Measurements from ENCODE around the gene DEXI.
"Not testable (repeated sequence)": the region's sequence is repeated elsewhere in the genome, so short reads cannot be mapped to it uniquely, and the experiment has no call there.

DEXI gene

DNA sequence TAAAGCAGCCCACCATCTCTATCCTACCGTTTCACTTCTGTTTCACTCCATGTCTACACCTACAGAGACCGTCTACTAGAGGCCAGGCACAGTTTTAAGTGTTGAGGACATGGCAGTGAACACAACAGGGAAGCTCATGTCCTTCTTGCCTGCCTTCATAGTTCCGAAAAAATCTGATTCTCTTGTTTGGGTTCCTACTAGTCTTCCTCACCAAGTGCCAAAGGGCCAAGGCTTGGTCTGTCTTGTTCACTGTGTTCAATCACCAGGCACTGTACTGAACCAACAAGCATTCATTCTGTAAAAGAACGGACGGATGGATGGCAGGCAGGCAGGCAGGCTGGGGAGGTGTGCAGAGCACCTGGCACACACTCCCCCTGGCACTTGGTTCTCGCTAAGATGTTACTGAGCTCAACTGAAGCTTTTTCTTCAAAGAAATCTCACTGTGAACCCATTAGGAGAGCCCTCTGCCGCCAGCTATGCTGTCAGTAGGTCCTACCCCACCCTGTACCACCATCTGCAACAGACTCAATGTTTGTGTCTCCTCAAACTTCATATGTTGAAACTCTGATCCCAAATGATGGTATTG, 2.5 kb downstream of the DEXI start:
- no peak for DNase-seq

DNA sequence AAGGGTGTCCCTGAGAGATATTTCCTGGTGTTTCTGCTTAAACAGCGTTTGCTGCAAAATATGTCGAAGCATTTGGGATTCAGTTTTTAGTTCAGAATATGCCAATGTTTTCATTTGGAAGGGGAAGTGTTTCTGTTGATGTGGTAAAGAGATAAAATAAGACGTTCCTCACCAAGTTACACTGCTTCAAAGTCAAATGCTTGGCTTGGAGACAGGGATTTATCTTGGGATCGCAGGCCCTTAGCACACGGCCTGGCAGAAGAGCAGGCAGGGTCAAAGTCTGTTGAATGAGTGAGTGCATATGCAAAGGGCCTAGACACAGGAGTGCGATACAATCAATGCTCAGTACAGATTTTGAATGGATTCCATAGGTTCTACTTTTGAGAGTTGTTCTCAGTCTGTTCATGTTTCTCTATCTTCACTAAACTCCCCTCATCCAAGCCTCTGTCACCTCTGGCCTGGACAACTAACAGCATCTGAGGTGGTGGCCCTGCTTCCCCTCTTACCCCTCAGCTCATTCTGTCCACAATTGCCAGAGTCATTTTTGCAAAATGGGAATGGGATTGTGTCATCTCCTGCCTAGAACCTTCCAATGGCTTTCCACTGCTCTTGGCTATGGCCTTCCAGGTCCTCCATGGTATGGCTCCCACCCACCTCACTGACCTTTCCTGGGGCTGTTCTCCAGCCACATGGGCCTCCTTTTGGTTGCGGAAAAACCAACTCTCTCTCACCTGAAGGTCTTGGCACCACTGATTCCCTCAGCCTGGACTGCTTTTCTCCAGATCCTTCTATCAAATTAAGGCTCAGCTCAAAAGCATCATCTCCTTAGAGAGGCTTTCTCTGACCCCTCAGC, 3.2 kb downstream of the DEXI start:
- DNase-seq, result no peak

DNA sequence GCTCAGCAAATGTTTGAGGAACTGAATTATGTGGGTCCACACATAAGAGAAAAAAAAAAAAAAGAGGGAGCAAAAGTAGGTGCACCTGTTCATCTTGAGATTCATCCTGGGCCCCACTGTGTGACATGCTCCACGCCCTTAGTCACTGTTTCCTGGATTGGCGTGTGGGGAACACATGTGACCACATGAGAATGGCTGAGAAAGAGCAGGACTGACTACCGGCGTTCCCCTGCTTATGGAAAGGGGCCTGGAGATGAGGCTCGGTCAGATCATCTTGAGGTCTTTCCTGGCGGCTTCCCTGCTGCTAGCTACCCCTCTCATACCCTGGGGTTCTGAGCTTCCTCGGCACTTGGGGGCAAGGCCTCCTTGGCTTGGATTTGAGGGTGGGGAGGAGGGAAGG, 3.9 kb downstream of the DEXI start:
- no peak for DNase-seq

DNA sequence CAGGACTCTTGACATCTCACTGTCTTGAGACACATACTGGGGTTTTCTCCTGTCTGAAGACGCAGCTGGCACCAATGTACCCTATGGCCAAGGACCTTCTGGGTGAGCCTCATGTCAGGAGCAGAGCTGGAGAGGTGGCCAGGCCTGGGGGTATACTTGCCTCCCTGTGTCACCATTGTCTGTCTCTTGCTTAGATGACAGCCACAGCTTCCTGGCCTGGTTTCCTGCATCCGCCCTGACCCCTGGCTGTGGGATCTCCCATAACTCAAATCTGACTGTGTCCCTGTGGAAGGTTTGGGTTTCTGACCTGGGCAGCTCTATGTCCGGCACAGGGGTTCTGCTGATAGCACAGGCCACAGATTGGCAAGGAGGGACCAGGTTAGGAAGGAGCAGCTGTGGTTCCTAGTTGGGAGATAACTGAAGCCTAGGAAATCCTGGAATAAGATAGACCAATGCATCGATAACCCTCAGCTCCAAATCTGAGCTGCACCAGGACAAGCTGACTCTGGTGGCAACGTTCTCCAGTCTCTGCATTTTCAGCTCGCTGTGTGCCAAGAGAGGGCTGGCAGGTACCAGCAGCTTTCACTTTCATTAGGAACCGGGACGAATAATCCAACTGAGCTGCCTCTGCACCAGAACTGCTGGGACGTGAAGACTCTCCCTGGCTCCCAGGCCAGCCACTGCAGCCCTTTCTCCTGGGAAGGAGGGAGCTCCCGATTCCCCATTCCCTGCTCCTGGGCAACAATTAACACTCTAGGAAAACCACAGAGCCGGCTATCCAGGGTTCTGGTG, 5.0 kb downstream of the DEXI start:
- DNase-seq, result no peak

DNA sequence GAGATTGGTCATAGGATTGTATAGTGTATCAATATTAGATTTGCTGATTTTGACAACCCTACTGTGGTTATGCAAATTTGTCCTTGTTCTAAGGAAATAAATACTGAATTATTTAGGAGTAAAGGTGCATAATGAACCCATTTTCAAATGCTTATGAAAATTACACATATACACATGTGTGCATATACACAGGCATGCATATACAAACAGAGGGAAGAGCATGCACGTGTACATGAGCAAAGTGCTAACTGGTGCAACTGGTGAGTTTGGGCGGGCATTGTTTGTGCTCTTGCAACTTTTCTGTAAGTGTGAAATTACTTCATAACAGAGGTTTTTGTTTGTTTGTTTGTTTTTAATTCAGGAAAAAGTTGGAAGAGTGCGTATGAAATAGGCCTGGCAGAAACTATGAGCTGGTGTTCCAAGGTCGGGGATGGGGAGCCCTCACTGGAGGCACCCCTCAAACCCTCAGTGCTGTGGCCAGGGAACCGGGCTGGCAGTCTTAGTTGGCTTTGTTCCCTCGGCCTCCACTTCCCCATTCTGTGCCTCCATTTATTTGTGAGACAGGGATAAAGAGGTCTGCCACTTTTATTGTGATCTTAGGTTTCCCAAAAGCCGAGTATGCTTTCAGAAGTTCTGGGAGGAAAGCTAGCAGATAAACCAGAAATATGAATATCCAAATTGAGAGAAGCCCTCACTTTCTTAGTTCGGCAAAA, 5.8 kb downstream of the DEXI start:
- no peak for DNase-seq

DNA sequence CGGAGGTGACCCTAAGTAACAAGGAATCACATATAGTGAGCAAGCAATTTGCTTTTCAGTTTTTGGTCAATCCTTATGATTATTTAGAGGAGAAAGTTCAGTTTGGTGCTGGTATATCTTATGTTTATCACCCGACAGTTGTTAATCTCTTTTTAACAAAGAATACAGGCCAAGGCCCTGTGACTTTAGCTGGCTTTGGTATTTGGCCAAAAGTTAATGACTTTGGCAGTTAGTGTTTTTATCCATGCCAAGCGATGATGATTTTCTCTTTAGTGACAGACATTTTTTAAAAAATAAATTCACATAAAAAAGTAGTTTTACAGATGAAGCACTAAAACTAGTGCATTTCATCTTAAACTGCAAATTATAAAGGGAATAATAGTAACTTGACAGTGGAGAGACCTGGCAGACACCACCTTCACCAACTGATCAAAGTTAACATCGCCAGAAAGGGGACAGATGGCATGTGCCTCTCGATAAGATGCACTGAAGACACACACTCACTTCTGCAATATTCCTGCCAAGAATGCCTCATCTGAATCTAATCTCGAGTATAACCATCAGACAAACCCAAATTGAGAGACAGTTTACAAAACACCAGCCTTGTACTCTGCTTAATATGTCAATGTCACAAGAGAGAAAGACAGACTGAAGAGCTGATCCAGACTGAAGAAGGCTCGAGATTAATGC, 6.9 kb downstream of the DEXI start:
- DNase-seq, result no peak

DNA sequence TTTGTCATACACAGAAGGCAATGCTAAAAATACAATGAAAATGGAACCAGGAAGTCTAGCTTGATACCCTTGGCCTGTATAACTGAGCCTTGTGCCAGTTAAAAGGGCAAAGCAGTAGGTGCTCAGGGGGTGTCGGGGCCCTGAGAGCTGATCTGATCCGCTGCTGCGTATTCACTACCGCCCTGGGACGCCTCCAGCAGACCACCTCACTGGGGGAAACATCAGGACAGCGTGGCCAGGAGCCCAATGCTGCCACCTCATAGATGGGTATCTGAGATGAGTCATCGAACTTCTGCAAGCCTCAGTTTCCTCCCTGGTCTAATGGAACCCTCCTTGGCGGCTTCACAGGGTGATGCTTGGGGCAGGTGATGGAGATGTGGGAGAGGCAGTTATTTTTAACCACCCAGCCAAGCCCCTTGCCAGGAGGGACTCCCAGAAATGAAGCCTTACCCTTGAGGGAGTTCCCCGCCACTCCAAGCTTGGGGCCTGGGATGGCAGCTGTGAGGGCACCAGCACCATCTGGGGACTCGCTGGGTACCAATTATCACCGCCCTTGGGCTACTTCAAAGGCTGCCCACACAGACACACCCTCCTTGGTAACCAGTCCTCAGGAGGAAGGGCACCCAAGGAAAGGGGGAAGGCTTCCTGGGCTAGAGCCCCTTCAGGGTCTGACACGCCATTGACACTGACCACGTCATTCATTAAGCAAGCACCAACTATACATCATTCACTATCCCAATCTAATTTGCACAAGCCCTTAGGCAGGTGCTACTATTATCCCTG, 7.8 kb downstream of the DEXI start:
- DNase-seq, result no peak

DNA sequence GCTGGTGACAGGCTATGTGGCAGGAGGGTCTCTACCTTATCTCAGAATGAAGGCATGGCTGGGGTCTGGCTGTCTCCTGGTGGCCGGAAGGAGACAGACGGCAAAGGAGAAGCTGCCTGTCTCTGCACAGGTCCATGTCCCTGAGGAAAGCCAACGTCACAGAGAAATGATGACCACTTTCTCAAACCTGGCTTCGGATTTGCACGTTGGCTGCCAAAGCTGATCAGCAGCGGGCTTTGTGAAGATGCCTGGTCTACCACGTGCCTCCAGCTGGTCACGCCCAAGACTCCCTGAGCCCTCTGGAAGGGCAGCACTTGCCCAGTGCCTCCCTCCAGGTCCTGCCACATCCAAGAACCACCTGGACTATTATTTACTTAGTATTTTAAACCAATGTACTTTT, 8.4 kb downstream of the DEXI start:
- DNase-seq, result no peak

DNA sequence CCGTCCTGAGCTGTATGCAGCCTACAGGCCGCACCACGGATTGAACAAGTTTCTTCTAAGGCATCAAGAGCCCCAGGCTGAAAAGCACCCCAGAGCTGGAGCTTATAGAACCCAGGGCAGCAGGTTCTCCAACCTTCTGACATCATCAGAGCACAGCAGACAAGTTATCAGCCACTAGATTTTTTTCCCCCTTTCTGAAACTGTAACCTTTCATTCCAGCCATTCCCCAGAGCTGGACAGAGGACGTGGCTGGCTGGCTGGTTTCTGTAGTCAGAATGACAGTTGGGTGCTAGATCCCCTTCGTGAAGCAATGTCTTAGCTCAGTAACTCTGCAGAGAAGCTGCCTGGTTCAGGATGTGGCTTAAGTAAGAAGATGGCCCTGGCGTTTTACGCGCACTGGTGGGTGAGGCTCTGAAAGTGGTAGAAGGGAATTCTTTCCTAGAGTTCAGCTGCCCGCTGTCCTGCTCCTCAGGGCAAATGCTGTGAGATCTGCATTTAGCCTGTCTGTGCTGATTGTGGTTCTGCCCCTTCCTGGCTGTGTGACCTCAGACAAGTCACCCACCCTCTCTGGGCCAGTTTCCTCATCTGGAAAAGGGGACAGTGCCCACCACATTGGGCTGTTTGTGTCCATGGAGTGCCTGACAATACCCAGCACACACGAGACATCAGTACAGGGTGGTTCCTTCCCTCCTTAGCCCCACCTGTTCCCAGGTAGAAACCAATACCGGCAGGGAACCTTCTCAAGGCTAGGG, 9.1 kb downstream of the DEXI start:
- DNase-seq, result no peak

DNA sequence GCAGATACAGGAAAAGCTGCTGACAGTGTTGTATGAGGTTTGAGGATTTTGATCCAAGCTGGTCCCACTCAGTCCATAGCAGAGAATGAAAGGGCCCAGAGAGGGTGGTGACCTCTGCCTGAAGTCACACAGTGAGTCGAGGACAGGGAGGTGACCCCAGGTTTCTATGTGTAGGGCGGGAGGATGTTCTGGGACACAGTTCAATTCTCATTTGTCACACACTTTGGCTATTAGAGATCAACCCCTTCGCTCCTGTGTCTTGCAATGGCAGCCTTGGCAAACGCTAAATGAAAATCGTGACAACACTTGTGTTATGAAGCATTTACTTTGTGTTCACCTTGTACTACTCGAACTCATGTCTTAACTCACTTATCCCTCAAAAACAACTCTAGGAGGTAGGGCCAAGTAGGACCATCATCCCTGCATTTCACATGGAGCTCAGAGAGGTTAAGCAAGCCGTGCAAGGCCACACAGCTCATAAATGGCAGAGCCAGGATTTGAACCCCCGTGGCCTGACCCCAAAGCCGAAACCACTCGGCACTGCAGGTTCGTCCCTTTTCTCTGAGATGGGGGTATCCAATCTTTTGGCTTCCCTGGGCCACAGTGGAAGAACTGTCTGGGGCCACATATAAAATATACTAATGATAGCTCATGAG, 10.2 kb downstream of the DEXI start:
- DNase-seq, result no peak

DNA sequence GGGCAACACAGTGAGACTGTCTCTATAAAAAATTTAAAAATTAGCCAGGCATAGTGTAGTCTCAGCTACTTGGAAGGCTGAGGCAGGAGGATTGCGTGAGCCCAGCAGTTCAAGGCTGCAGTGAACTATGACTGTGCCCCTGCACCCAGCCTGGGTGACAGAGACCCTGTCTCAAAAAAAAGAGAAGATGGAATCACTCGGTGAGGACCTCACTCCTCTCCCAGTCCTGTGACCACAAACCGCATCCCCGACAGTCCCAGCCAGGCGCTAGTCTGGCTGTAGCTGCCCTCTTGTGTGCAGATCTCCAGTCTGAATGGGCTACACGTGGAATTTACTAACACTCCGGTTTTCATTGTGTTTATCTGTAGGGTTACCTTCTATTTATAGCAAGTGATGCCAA, 11.1 kb downstream of the DEXI start:
- DNase-seq, result no peak

DNA sequence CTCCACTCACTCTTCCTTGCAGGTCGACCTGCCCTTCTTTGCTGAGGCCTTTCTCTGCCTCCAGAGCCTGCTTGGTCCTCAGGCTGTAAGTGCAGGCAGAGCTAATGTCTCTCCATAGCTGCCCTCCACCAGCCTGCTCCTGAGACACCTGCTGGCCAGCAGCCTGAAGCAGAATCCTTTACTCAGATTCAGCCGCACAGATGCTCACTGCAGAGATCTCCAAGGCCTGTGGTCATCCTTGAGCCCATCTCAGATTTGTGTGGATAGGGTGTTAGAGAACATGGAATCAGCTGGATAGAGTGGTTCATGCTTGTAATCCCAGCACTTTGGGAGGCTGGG, 11.5 kb downstream of the DEXI start:
- DNase-seq, result no peak

DNA sequence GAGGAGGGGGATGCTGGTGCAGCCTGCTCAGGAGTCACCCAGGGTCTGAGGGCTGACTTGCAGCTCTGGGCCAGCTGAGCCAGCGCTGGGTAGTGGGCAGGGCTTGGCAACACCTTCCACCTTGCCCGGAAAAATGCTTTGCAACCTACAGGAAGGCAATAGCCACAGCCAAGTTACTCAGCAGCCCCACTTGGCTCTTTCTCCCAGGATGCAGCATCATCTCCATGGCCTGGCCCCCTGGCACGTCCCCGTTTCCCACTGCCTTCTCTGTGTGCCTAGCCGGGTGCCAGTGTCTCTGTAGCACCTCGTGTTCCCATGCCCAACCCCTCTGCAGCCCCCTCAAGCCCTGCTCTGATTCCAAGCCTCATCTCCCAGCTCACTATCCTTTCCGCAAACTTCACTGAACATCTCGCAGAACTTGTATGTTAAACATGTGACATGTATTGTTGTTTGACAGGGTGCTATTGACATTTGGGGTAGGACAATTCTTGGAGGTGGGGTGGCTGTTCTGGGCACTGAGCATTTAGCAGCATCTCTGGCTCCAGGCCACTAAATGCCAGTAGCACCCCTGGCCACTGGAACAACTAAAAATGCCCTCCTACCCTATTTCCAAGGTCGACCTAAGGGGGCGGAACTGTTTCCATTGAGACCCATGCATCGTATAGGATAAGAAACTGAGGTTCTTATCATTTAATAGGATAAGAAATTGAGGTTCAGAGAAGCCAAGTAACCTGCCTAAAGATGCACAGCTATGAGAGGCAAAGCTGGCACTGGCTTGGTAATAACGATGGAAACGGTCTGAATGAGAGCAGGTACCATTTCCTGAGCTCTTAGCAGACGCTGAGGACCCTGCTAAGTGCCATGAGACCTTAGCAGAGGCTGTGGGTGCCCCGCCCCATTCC, 12.2 kb downstream of the DEXI start:
- no peak for DNase-seq

DNA sequence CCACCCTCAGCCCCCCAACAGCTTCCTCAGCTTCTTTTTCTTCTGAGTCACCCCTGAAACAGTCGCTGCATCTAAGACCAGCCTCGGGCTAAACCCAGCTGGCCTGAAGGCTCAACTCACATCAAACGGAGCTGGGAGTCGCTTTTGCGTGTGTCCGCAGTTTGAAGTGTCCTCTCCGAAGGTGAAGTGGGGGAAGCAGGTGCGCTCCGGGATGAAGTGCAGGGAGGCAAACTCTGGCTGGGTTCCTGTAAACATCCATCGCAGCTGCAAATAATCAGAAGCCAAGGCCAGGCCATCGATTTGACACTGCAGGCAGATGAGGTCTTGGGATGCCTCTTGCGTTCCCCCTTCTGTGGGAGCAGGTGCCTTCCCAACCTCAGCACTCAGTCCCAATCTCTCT, 13.2 kb downstream of the DEXI start:
- DNase-seq, result not testable (repeated sequence)

DNA sequence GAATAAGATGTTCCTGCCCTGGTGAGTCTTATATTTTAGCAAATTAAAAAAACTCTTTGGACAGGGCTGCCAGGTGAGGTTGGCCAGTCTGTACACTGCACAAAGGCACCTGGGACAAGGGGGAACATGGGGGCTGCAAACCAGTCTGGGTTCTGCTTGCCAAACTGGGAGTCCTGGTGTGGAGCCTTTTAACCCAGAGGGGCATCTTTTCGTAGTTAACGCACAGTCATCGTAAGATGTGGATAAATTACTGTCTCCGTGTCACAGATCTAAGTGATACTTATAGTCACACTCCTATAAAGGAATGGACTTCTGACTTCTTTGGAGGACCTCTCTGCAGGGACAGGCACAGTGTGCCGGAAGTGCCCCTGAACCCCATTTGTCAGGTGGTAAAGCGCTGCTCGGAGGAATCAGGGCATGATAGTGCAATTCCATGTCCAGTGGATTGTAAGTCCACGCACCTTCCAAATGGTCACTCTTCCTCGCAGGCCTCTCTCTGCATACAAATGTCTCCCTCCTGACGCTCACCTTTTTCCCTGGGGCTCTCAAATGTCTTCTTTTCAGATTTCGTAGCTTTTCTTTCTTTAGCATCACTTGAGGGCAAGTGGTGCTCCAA, 14.7 kb downstream of the DEXI start:
- DNase-seq, result no peak

DNA sequence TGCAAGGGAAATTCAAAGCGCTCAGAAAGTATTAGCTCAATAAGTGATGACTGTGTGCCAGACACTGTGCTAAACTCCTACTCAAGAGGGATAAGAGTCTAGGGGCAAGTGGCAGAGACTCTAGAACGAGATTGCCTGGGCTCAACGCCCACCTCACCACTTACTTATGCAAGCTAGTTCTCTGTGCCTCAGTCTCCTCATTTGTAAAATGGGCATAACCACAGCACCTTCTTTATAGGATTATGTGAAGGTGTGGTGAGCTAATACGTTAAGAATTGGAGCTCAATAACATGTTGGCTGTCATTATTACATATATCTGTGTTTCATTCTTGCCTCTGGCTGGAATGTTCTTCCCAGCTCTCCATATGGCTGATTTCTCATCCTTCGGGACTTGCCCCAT, 15.4 kb downstream of the DEXI start:
- DNase-seq, result no peak

DNA sequence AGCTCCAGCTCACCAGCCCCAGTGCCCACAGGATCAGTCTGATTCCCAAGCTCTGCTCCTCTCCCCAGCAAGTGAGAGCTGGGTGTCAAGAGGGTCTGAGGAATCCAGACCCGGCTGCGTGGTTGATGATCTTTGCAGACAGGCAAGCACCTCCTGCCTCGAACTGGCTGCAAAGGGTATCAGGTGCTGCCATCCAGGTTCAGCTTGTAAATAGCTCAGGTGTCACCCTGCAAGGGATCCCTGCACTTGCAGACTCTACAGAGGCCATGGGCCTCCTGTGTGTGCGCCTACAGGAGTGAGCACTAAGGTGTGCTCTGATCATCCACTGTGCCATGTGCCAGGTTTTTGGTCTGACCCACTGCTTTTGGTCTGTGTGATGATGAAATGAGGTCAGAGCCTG, 16.2 kb downstream of the DEXI start:
- no peak for DNase-seq

DNA sequence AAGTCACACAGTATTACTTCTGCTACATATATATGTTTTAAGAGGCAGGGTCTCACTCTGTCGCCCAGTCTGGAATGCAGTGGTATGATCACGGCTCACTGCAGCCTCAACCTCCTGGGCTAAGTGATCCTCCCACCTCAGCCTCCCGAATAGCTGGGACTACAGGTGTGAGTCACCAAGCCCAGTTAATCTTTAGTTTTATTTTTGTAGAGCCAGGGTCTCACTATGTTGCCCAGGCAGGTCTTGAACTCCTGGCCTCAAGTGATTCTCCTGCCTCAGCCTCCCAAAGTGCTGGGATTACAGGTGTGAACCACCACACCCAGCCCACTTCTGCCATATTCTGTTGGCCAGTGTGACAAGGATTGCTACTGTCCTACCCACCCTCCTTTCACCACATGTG, 17.0 kb downstream of the DEXI start:
- DNase-seq, result not testable (repeated sequence)

DNA sequence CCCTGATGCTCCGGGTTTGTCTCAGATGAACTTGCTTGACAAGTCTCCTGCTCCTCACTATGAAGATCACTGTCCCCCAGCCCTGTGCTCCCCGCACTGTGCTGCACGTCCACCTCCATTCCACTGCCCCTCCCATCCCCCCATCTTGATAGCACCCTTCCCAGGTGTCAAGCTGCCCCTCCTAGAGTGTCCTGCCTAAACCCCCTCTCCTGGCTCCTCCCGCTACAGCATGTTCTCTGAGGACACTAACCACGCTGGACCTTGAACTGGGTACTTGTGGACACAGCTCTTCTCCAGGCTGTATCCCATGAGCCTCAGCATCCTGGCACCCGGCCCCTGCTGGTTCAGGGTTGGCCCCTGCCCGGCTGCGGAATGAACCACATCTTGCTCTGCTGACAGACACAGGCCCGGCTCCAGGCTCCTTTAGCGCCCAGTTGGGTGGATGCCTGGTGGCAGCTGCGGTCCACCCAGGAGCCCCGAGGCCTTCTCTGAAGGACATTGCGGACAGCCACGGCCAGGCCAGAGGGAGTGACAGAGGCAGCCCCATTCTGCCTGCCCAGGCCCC, 18.5 kb downstream of the DEXI start:
- no peak for DNase-seq

Data from NCI-H1694 treated with DMSO at 0.1 percent for 48 hours (cell line).